Left lung (tissue), 10 donors: ENCODE results near the gene FUT8. TPM values are rescaled to one million over a fixed set of nuclear protein-coding genes. Genes with fewer than 3 reads are reported as not detected.

Experiments used
- ATAC-seq: fragments of 200-7000 bp; cut with Tn5 transposase; one replicate; pipeline ENCODE4 v1.9.1; 2020; ENCODE audit warnings: moderate library complexity
- DNase-seq, 4 donors: peaks; one replicate each; pipeline ENCODE4 v3.0.0-alpha.2; 2013 to 2020
- H3K27ac ChIP-seq, 2 donors: fragments of 200-600 bp; sonication (generic) in 1 of 2; one replicate each; pipeline versions ENCODE4 v1.5.0 to v1.8.0; 2020 to 2021
- H3K27me3 ChIP-seq, 2 donors: fragments of 200-600 bp; sonication (generic) in 1 of 2; one replicate each; pipeline versions ENCODE4 v1.5.0 to v1.8.0; 2020 to 2021
- H3K36me3 ChIP-seq, 2 donors: fragments of 200-600 bp; sonication (generic) in 1 of 2; one replicate each; pipeline versions ENCODE4 v1.5.0 to v1.8.0; 2020 to 2021
- H3K4me1 ChIP-seq, 2 donors: fragments of 200-600 bp; one replicate each; pipeline ENCODE4 v1.8.0; 2021
- H3K4me3 ChIP-seq, 2 donors: fragments of 200-600 bp; sonication (generic) in 1 of 2; one replicate each; pipeline versions ENCODE4 v1.5.0 to v1.8.0; 2020 to 2021; ENCODE audit warnings: mild to moderate bottlenecking in 1 of 2
- H3K9me3 ChIP-seq, 2 donors: fragments of 200-600 bp; sonication (generic) in 1 of 2; one replicate each; pipeline versions ENCODE4 v1.5.0 to v1.8.0; 2020 to 2021
- intact Hi-C, 2 donors: fragments of 100-400 bp; cut with DNase I; formaldehyde crosslinking; loops; one replicate each; pipeline versions ENCODE4 v1.11.2 to v1.14.2; 2022
- polyA plus RNA-seq, 6 donors: library from polyadenylated mRNA; unstranded; fragments of 120-200 nt; gene quantifications; one replicate each; pipeline ENCODE4 v1.2.1, GENCODE V29; 2013; ENCODE audit not compliant: insufficient read length in 6 of 6
- total RNA-seq, 2 donors: library from RNA; stranded (reverse); fragmentation: NEBNext Ultra II Directional; extraction: Animal tissue kit (Norgen Biotek cat#: 25700); gene quantifications; one replicate each; pipeline ENCODE4 v1.2.1, GENCODE V29; 2021
- TF ChIP-seq, protein P1 (sequence below), 2 donors: fragments of 200-600 bp; sonication (generic) in 1 of 2; IDR thresholded peaks; one replicate each; pipeline versions ENCODE4 v1.5.0 to v1.8.0; 2021; ENCODE audit warnings: antibody characterized with exemption in 2 of 2
- donor health status: DM: no; HTN: yes; CAD: no.
- donor health status: DM: no; HTN: no; CAD: no.

FUT8 gene
- total and polyA plus RNA-seq, 8 donors: 28.7 to 41.1 (median 33.9) TPM

DNA sequence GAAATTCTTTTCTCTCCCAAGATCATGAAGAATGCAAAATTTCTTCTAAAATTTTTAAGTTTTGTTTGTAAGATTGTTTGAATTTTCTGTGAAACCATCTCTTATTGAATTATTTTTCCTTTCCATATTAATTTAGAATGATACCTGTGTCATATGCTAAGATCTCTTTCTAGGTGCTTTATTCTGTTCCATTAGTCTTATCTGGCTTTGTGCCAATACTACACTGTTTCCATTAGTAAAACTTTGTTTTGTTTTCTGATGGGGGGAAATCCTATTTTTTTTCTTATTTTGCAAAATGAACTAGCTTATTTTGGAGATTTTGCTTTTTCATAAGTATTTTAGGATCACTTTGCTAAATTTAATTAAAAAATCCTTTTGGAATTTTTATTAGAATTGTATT is 193.9 kb downstream of the FUT8 start:
- Histone ChIP-seq H3K4me3 (no peak overlapping the region), H3K27ac (no peak overlapping the region), H3K27me3 (no peaks in the 10 kb centered on the region), H3K4me1 (no peaks in the 10 kb centered on the region), H3K9me3 (no peaks in the 10 kb centered on the region), H3K36me3 (no peaks in the 10 kb centered on the region)
- ATAC-seq (no peak), DNase-seq (no peak)
- intact Hi-C loops: no loop called here
- TF ChIP-seq, protein P1, sequence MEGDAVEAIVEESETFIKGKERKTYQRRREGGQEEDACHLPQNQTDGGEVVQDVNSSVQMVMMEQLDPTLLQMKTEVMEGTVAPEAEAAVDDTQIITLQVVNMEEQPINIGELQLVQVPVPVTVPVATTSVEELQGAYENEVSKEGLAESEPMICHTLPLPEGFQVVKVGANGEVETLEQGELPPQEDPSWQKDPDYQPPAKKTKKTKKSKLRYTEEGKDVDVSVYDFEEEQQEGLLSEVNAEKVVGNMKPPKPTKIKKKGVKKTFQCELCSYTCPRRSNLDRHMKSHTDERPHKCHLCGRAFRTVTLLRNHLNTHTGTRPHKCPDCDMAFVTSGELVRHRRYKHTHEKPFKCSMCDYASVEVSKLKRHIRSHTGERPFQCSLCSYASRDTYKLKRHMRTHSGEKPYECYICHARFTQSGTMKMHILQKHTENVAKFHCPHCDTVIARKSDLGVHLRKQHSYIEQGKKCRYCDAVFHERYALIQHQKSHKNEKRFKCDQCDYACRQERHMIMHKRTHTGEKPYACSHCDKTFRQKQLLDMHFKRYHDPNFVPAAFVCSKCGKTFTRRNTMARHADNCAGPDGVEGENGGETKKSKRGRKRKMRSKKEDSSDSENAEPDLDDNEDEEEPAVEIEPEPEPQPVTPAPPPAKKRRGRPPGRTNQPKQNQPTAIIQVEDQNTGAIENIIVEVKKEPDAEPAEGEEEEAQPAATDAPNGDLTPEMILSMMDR (IDR thresholded peaks at IDR 0.05): no peak

GRCh38 chr14:65613131-65613650 is 200.7 kb downstream of the FUT8 start:
- H3K27ac ChIP-seq: no peak overlapping the region
- H3K4me1 ChIP-seq: no peaks in the 10 kb centered on the region
- intact Hi-C loops: no loop called here
- H3K4me3 ChIP-seq: no peak overlapping the region
- H3K9me3 ChIP-seq: no peaks in the 10 kb centered on the region
- TF ChIP-seq, protein P1 (IDR thresholded peaks at IDR 0.05): no peak
- ATAC-seq (no peak), DNase-seq (no peak)
- peaks cover 0 to 9% of the 10 kb centered on the region in 2 donors for H3K36me3 ChIP-seq
- H3K27me3 ChIP-seq: no peaks in the 10 kb centered on the region

DNA sequence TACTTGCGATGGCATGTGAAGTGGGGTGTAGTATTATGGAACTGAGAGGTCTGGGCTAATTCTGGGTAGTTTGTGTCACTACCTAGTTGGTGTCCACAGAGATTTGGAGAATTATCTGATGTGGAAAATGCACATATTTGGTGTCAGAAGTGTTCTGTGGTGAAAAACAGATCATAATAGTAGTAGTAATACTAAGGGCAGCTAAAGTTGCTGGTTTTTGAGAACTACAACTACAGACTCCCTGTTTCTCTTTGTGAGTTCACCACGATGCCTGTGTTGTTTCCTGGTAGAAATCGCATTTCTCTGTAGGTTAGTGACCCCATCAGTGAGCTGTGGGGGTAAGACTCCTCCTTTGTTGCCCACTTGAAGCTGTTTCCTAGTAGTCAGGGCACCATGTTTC is 206.5 kb downstream of the FUT8 start:
- no peak for DNase-seq
- intact Hi-C loops: no loop called here
- no peaks in the 10 kb centered on the region for H3K27me3 ChIP-seq
- no peak overlapping the region for H3K4me3 ChIP-seq
- no peaks in the 10 kb centered on the region for H3K4me1 ChIP-seq
- ATAC-seq: no peak
- no peaks in the 10 kb centered on the region for H3K9me3 ChIP-seq
- no peak overlapping the region for H3K27ac ChIP-seq
- H3K36me3 ChIP-seq: peaks cover 0 to 12% of the 10 kb centered on the region in 2 donors
- TF ChIP-seq, protein P1 (IDR thresholded peaks at IDR 0.05): no peak

- TF ChIP-seq, protein P1 (IDR thresholded peaks at IDR 0.05): no peak
- no peaks in the 10 kb centered on the region for H3K9me3 ChIP-seq
- no peaks in the 10 kb centered on the region for H3K27me3 ChIP-seq
- intact Hi-C loops: no loop called here
- no peak for ATAC-seq
- H3K36me3 ChIP-seq: peaks cover 0 to 12% of the 10 kb centered on the region in 2 donors
- H3K27ac ChIP-seq: no peak overlapping the region
- H3K4me3 ChIP-seq: no peak overlapping the region
- H3K4me1 ChIP-seq: no peaks in the 10 kb centered on the region
- no peak for DNase-seq
These were observed 207.7 kb downstream of the FUT8 start for GRCh38 chr14:65620195-65620594.

DNA sequence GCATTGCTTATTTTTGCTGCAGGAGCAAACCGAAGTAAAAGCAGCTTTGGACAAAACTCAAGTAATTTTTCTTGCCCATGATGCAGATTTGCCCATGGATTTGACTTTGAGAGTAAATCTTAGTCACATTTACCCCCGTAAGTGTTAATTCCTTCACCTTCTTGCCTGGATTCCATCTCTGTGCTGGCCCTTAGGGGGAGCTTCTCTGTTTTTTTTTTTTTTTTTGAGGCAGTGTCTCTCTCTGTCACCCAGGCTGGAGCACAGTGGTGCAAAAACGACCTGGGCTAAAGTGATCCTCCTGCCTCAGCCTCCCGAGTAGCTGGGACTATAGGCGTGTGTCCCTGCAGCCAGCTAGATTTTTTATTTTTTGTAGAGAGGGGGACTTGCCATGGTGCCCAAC is 210.2 kb downstream of the FUT8 start:
- H3K4me1 ChIP-seq: no peaks in the 10 kb centered on the region

More for the DNA sequence above, 210.2 kb downstream of the FUT8 start:
- intact Hi-C loops: no loop called here
- Histone ChIP-seq H3K27me3 (no peaks in the 10 kb centered on the region), H3K27ac (no peak overlapping the region), H3K4me3 (no peak overlapping the region), H3K36me3 (peaks cover 0 to 3% of the 10 kb centered on the region in 2 donors), H3K9me3 (no peaks in the 10 kb centered on the region)
- DNase-seq (no peak), ATAC-seq (no peak)
- TF ChIP-seq, protein P1 (IDR thresholded peaks at IDR 0.05): no peak
